H1 (cell line): ENCODE results near the gene LRP8. TPM values are rescaled to one million over a fixed set of nuclear protein-coding genes. Genes with fewer than 3 reads are reported as not detected.

Source experiments
- ASH2L ChIP-seq: fragments of 200-600, 300-600 bp; sonication (generic); IDR thresholded peaks from one replicate; pipeline ENCODE4 v1.7.1; 2017; ENCODE audit warnings: low read length
- ATF3 ChIP-seq: IDR thresholded peaks from 2 replicates; pipeline ENCODE4 v1.6.1; 2011; ENCODE audit warnings: low read depth, mild to moderate bottlenecking, low read length; ENCODE audit not compliant: insufficient read depth
- BCL11A ChIP-seq, 2 experiments: IDR thresholded peaks; one replicate each; pipeline ENCODE4 v1.6.1; 2011; ENCODE audit warnings: low read depth in 2 of 2, low read length in 2 of 2, mild to moderate bottlenecking in 2 of 2
- CBX5 ChIP-seq: fragments of 300-800, 300-1000 bp; sonication (generic); IDR thresholded peaks from 2 replicates; pipeline ENCODE4 v1.7.1; 2016; ENCODE audit warnings: antibody characterized with exemption, low read length, low read depth
- CHD1 ChIP-seq: IDR thresholded peaks from 2 replicates; pipeline ENCODE4 v1.6.1; 2012; ENCODE audit warnings: low read depth, low read length, improper control_type of control experiment
- E2F6 ChIP-seq: IDR thresholded peaks from 2 replicates; pipeline ENCODE4 v1.6.1; 2012; ENCODE audit warnings: inconsistent platforms
- EP300 ChIP-seq, 2 experiments: IDR thresholded peaks; 1 replicate in 1 of 2; 2 replicates in 1 of 2; pipeline ENCODE4 v1.6.1; 2011 to 2012; ENCODE audit warnings: low read depth in 2 of 2, low read length in 2 of 2, mild to moderate bottlenecking in 2 of 2, borderline replicate concordance in 1 of 2, inconsistent platforms in 1 of 2, moderate library complexity in 1 of 2
- EZH2 ChIP-seq: fragments of 200-600 bp; sonication (generic); IDR thresholded peaks from 2 replicates; pipeline ENCODE4 v1.7.1; 2012; ENCODE audit warnings: low read depth, mild to moderate bottlenecking, moderate library complexity, low read length, inconsistent platforms; ENCODE audit not compliant: severe bottlenecking
- HDAC2 ChIP-seq, 2 experiments: fragments of 300-600 bp in 1 of 2; sonication (generic) in 1 of 2; IDR thresholded peaks; 2 replicates each; pipeline ENCODE4 v1.6.1; 2011 to 2012; ENCODE audit warnings: low read depth in 2 of 2, low read length in 2 of 2, mild to moderate bottlenecking in 2 of 2, moderate library complexity in 2 of 2, borderline replicate concordance in 1 of 2, inconsistent platforms in 1 of 2
- JUN ChIP-seq: IDR thresholded peaks from 2 replicates; pipeline ENCODE4 v1.6.1; 2011; ENCODE audit warnings: low read depth, mild to moderate bottlenecking, improper control_type of control experiment, low read length
- KDM1A ChIP-seq: fragments of 200-600, 300-600 bp; sonication (generic); IDR thresholded peaks from 2 replicates; pipeline ENCODE4 v1.7.1; 2016; ENCODE audit warnings: mild to moderate bottlenecking, low read length, borderline replicate concordance
- KDM5A ChIP-seq: fragments of 200-600 bp; IDR thresholded peaks from 2 replicates; pipeline ENCODE4 v1.7.1; 2012; ENCODE audit warnings: mild to moderate bottlenecking, low read length, inconsistent platforms, mixed read lengths
- MAFK ChIP-seq: IDR thresholded peaks from 2 replicates; pipeline ENCODE4 v1.6.1; 2012; ENCODE audit warnings: low read depth, mild to moderate bottlenecking, improper control_type of control experiment, low read length
- NANOG ChIP-seq: IDR thresholded peaks from 2 replicates; pipeline ENCODE4 v1.6.1; 2011; ENCODE audit warnings: low read length, low read depth, mild to moderate bottlenecking, inconsistent platforms; ENCODE audit not compliant: insufficient read depth, poor library complexity, severe bottlenecking
- NRF1 ChIP-seq: IDR thresholded peaks from 2 replicates; pipeline ENCODE4 v1.6.1; 2011; ENCODE audit warnings: mild to moderate bottlenecking, low read depth, low read length, improper control_type of control experiment
- PHF8 ChIP-seq: fragments of 200-600 bp; sonication (generic); conservative IDR thresholded peaks from 2 replicates; pipeline ENCODE4 v1.7.1; 2012; ENCODE audit warnings: low read depth, mild to moderate bottlenecking, inconsistent platforms, low read length, moderate library complexity
- RFX5 ChIP-seq: IDR thresholded peaks from 2 replicates; pipeline ENCODE4 v1.6.1; 2011; ENCODE audit warnings: low read depth, low read length, improper control_type of control experiment, borderline replicate concordance
- SIN3A ChIP-seq, 2 experiments: IDR thresholded peaks in 1 of 2; conservative IDR thresholded peaks in 1 of 2; 2 replicates each; pipeline ENCODE4 v1.6.1; 2011 to 2012; ENCODE audit warnings: low read length in 2 of 2, improper control_type of control experiment in 1 of 2, low read depth in 1 of 2, mild to moderate bottlenecking in 1 of 2
- SIRT6 ChIP-seq: IDR thresholded peaks from one replicate; pipeline ENCODE4 v1.7.1; 2012; ENCODE audit warnings: low read length, inconsistent platforms
- SIX5 ChIP-seq: IDR thresholded peaks from 2 replicates; pipeline ENCODE4 v1.6.1; 2011; ENCODE audit warnings: mild to moderate bottlenecking, low read depth, low read length
- SUZ12 ChIP-seq: fragments of 200-600 bp; sonication (generic); IDR thresholded peaks from 2 replicates; pipeline ENCODE4 v1.6.1; 2012; ENCODE audit warnings: mild to moderate bottlenecking, inconsistent platforms, low read length, moderate library complexity, mixed read lengths
- ZNF274 ChIP-seq: IDR thresholded peaks from 2 replicates; pipeline ENCODE4 v1.7.0; 2012; ENCODE audit warnings: low read length, borderline replicate concordance; ENCODE audit errors: extremely low read depth
- polyA plus RNA-seq, 7 experiments: library from polyadenylated mRNA; depleted of rRNA in 3 of 7; stranded (reverse) in 5 of 7; unstranded in 2 of 7; fragments of >200 nt in 5 of 7; fragments of 200-250 nt in 2 of 7; gene quantifications; 1 replicate in 5 of 7; 2 replicates in 1 of 7; 4 replicates in 1 of 7; pipeline versions ENCODE4 v1.2.1 to v1.2.3, GENCODE V29; 2011 to 2013; ENCODE audit warnings: missing spikeins in 2 of 7, mixed read lengths in 2 of 7
- total RNA-seq: library from RNA; stranded (reverse); fragmentation: NEBNext Ultra II Directional; extraction: Animal tissue kit (Norgen Biotek cat#: 25700); gene quantifications from 2 replicates; pipeline ENCODE4 v1.2.1, GENCODE V29; 2021

The LRP8 gene
- total and polyA plus RNA-seq, 2 of the 8 experiments (the other 6 are each of a cell fraction or from before 2014, with no cell fraction given), result 63.2 to 66.4 TPM

GRCh38 chr1:53196485-53197290 lies 131.2 kb downstream of the LRP8 start, which contains the start of gene CPT2 (continued):
- TF ChIP-seq SUZ12 (no peak), ATF3 (no peak), CBX5 (no peak), MAFK (no peak), CHD1 (peak; percentile 44; the same call in 1 of the 2 replicates), BCL11A (IDR thresholded peaks at IDR 0.05; ENCODE audit: low read depth in 2 of 2, low read length in 2 of 2) (no peak), JUN (no peak), ZNF274 (no peak), ASH2L (peak; percentile 81), PHF8 (peak; percentile 85), EZH2 (no peak), SIN3A (conservative IDR thresholded peaks at IDR 0.05 in 1 of 2, IDR thresholded peaks at IDR 0.05 in 1 of 2; ENCODE audit: low read depth in 1 of 2, low read length in 2 of 2) (peak; percentile 14 to 49; a peak in 1 of 4 replicates), NANOG (no peak), RFX5 (no peak), EP300 (IDR thresholded peaks at IDR 0.05; ENCODE audit: borderline replicate concordance in 1 of 2, low read depth in 2 of 2, low read length in 2 of 2) (no peak), SIX5 (no peak), E2F6 (peak; percentile 76), SIRT6 (no peak), KDM5A (0 out of 2 replicates have a peak, but pooled peaks have one; percentile 39), HDAC2 (IDR thresholded peaks at IDR 0.05; ENCODE audit: borderline replicate concordance in 1 of 2, low read depth in 2 of 2, low read length in 2 of 2) (0 out of 4 replicates have a peak, but pooled peaks of 1 of the 2 experiments have one; percentile 54), KDM1A (no peak), NRF1 (no peak)
